Liver (tissue), 9 donors: ENCODE results near the gene BTBD8. TPM values are rescaled to one million over a fixed set of nuclear protein-coding genes. Genes with fewer than 3 reads are reported as not detected.
"Not testable (repeated sequence)": the region's sequence is repeated elsewhere in the genome, so short reads cannot be mapped to it uniquely, and the experiment has no call there.

Experiments used
- DNase-seq: peaks from one replicate; pipeline ENCODE4 v3.0.0-alpha.2; 2017; ENCODE audit warnings: low spot score
- H3K27ac ChIP-seq, 2 donors: one replicate each; pipeline ENCODE4 v1.7.0; 2013; ENCODE audit warnings: inconsistent platforms in 2 of 2, low read length in 2 of 2, control low read depth in 1 of 2, low read depth in 1 of 2, mild to moderate bottlenecking in 1 of 2
- H3K27me3 ChIP-seq, 4 donors: one replicate each; pipeline versions ENCODE4 v1.6.1 to v1.7.0; 2013; ENCODE audit warnings: low read length in 3 of 4, inconsistent platforms in 1 of 4, mild to moderate bottlenecking in 1 of 4, moderate library complexity in 1 of 4; ENCODE audit not compliant: control insufficient read depth in 4 of 4, insufficient read depth in 4 of 4
- H3K36me3 ChIP-seq, 4 donors: one replicate each; pipeline versions ENCODE4 v1.6.1 to v1.7.0; 2013; ENCODE audit warnings: low read length in 3 of 4, mild to moderate bottlenecking in 3 of 4, low read depth in 1 of 4, moderate library complexity in 1 of 4; ENCODE audit not compliant: control insufficient read depth in 4 of 4, insufficient read depth in 3 of 4
- H3K4me1 ChIP-seq, 4 donors: one replicate each; pipeline versions ENCODE4 v1.6.1 to v1.7.0; 2013; ENCODE audit warnings: low read length in 3 of 4, mild to moderate bottlenecking in 3 of 4, moderate library complexity in 1 of 4; ENCODE audit not compliant: control insufficient read depth in 4 of 4, insufficient read depth in 4 of 4
- H3K4me3 ChIP-seq, 3 donors: one replicate each; pipeline versions ENCODE4 v1.6.1 to v1.7.0; 2013; ENCODE audit warnings: low read length in 3 of 3, control low read depth in 1 of 3, low read depth in 1 of 3, mild to moderate bottlenecking in 1 of 3
- H3K9ac ChIP-seq, 2 donors: one replicate each; pipeline ENCODE4 v1.7.0; 2013; ENCODE audit warnings: low read length in 2 of 2, mild to moderate bottlenecking in 2 of 2, moderate library complexity in 2 of 2, control low read depth in 1 of 2, low read depth in 1 of 2
- H3K9me3 ChIP-seq, 4 donors: one replicate each; pipeline versions ENCODE4 v1.6.1 to v1.7.0; 2013; ENCODE audit warnings: low read length in 3 of 4; ENCODE audit not compliant: control insufficient read depth in 4 of 4
- EGR1 ChIP-seq, 2 donors: IDR thresholded peaks; 2 replicates each; pipeline ENCODE4 v1.6.1; 2016 to 2018; ENCODE audit warnings: antibody characterized with exemption in 2 of 2, low read depth in 2 of 2
- FOXA1 ChIP-seq: IDR thresholded peaks from 2 replicates; pipeline ENCODE4 v1.6.1; 2016; ENCODE audit warnings: antibody characterized with exemption
- GABPA ChIP-seq, 2 donors: IDR thresholded peaks in 1 of 2; conservative IDR thresholded peaks in 1 of 2; 2 replicates each; pipeline ENCODE4 v1.6.1; 2016; ENCODE audit warnings: antibody characterized with exemption in 2 of 2, mild to moderate bottlenecking in 1 of 2, moderate library complexity in 1 of 2
- HNF4A ChIP-seq, 2 donors: conservative IDR thresholded peaks; 2 replicates each; pipeline ENCODE4 v1.6.1; 2016; ENCODE audit warnings: antibody characterized with exemption in 2 of 2, mild to moderate bottlenecking in 2 of 2
- HNF4G ChIP-seq: IDR thresholded peaks from 2 replicates; pipeline ENCODE4 v1.6.1; 2016; ENCODE audit warnings: antibody characterized with exemption
- RXRA ChIP-seq, 2 donors: IDR thresholded peaks; 2 replicates each; pipeline ENCODE4 v1.6.1; 2017 to 2018; ENCODE audit warnings: antibody characterized with exemption in 2 of 2, mild to moderate bottlenecking in 1 of 2
- SP1 ChIP-seq: IDR thresholded peaks from 2 replicates; pipeline ENCODE4 v1.6.1; 2018; ENCODE audit warnings: antibody characterized with exemption, mild to moderate bottlenecking
- YY1 ChIP-seq: IDR thresholded peaks from 2 replicates; pipeline ENCODE4 v1.6.1; 2016; ENCODE audit warnings: antibody characterized with exemption, mild to moderate bottlenecking
- WGBS: extraction: QIAGEN DNeasy Blood & Tissue Kit; methylation state at CpG from one replicate; pipeline ENCODE4 v1.1.7; 2013; 5-methylcytosine and 5-hydroxymethylcytosine counted together
- polyA plus RNA-seq, 2 donors: library from polyadenylated mRNA; stranded (reverse) in 1 of 2; unstranded in 1 of 2; fragments of 200-250 nt in 1 of 2; fragments of >200 nt in 1 of 2; fragmentation: Nextera tagmentation in 1 of 2; extraction: Ambion mirVana in 1 of 2; gene quantifications; one replicate each; pipeline versions ENCODE4 v1.2.1 to v1.2.3, GENCODE V29; 2013 to 2015
- total RNA-seq, 2 donors: library from RNA; depleted of rRNA; stranded (reverse); fragments of >200 nt; gene quantifications; one replicate each; pipeline ENCODE4 v1.2.3, GENCODE V29; 2014
- TF ChIP-seq, protein P1 (sequence below): IDR thresholded peaks from 2 replicates; pipeline ENCODE4 v1.6.1; 2016; ENCODE audit warnings: antibody characterized with exemption, mild to moderate bottlenecking
- TF ChIP-seq, protein P2 (sequence below): IDR thresholded peaks from 2 replicates; pipeline ENCODE4 v1.6.1; 2016; ENCODE audit warnings: antibody characterized with exemption
- TF ChIP-seq, protein P3 (sequence below): IDR thresholded peaks from 2 replicates; pipeline ENCODE4 v1.6.1; 2016; ENCODE audit warnings: antibody characterized with exemption
- donor health status: healthy.
- donor health status: healthy.
- donor health status: healthy.
- donor health status: healthy.
- donor health status: healthy.

The BTBD8 gene
- total and polyA plus RNA-seq, 4 donors, result 0.47 to 1.8 (median 1.1) TPM

DNA sequence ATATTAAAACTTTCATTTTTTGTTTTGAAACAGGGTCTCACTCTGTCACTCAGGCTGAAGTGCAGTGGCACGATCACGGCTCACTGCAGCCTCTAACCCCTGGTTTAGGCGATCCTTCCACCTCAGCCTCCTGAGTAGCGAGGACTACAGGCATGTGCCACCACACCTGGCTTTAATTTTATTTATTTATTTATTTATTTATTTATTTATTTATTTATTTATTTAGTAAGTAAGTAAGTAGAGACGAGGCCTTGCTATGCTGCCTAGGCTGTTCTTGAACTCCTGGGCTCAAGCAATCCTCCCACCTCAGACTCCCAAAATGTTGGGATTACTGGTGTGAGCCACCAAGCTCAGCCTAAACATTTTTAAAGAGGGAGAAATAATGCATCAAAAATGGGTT lies 3.8 kb upstream of the BTBD8 start (continued):
- TF ChIP-seq, protein P1, sequence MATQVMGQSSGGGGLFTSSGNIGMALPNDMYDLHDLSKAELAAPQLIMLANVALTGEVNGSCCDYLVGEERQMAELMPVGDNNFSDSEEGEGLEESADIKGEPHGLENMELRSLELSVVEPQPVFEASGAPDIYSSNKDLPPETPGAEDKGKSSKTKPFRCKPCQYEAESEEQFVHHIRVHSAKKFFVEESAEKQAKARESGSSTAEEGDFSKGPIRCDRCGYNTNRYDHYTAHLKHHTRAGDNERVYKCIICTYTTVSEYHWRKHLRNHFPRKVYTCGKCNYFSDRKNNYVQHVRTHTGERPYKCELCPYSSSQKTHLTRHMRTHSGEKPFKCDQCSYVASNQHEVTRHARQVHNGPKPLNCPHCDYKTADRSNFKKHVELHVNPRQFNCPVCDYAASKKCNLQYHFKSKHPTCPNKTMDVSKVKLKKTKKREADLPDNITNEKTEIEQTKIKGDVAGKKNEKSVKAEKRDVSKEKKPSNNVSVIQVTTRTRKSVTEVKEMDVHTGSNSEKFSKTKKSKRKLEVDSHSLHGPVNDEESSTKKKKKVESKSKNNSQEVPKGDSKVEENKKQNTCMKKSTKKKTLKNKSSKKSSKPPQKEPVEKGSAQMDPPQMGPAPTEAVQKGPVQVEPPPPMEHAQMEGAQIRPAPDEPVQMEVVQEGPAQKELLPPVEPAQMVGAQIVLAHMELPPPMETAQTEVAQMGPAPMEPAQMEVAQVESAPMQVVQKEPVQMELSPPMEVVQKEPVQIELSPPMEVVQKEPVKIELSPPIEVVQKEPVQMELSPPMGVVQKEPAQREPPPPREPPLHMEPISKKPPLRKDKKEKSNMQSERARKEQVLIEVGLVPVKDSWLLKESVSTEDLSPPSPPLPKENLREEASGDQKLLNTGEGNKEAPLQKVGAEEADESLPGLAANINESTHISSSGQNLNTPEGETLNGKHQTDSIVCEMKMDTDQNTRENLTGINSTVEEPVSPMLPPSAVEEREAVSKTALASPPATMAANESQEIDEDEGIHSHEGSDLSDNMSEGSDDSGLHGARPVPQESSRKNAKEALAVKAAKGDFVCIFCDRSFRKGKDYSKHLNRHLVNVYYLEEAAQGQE, result no peak
- TF ChIP-seq SP1, result no peak
- TF ChIP-seq RXRA (IDR thresholded peaks at IDR 0.05), result no peak
- TF ChIP-seq, protein P2, sequence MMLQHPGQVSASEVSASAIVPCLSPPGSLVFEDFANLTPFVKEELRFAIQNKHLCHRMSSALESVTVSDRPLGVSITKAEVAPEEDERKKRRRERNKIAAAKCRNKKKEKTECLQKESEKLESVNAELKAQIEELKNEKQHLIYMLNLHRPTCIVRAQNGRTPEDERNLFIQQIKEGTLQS, result no peak
- no peak for TF ChIP-seq YY1
- TF ChIP-seq EGR1 (IDR thresholded peaks at IDR 0.05; ENCODE audit: low read depth in 2 of 2), result no peak
- TF ChIP-seq HNF4A (conservative IDR thresholded peaks at IDR 0.05), result no peak

DNA sequence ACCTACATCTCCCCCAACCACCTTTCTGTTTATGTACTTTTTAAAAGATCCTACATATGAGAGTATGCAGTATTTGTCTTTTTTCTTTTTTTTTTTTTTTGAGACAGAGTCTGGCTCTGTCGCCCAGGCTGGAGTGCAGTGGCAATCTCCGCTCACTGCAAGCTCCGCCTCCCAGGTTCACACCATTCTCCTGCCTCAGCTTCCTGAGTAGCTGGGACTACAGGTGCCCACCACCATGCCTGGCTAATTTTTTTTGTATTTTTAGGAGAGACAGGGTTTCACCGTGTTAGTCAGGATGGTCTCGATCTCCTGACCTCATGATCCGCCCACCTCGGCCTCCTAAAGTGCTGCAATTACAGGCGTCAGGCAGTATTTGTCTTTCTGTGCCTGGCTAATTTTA lies 2.1 kb upstream of the BTBD8 start:
- not testable (repeated sequence) for H3K9me3 ChIP-seq, H3K4me3 ChIP-seq, H3K36me3 ChIP-seq

DNA sequence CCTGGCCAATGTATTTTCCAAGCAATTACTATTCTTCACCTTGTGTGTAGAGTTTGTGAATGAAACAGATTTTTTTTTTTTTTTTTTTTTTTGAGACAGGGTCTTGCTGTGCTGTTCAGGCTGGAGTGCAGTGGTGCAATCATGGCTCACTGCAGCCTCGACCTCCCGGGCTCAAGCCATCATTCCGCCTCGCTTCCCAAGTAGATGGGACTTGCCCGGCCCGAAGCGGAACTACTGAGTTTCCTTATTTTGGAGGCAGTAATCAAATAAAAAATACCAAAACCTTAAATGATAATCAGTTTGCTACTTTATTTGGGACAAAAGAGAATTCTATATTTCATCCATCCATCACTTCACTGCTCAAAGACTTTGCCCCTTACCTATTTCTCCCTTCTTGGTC lies 704 bp upstream of the BTBD8 start:
- WGBS, result 96% methylated on average over 7 of the region's 7 CpGs
- TF ChIP-seq HNF4A (conservative IDR thresholded peaks at IDR 0.05), result no peak
- no peak for TF ChIP-seq GABPA (IDR thresholded peaks at IDR 0.05 in 1 of 2, conservative IDR thresholded peaks at IDR 0.05 in 1 of 2)
- no peak for TF ChIP-seq RXRA (IDR thresholded peaks at IDR 0.05)
- no peak for TF ChIP-seq EGR1 (IDR thresholded peaks at IDR 0.05; ENCODE audit: low read depth in 2 of 2)
- no peak for TF ChIP-seq HNF4G
- TF ChIP-seq, protein P3, sequence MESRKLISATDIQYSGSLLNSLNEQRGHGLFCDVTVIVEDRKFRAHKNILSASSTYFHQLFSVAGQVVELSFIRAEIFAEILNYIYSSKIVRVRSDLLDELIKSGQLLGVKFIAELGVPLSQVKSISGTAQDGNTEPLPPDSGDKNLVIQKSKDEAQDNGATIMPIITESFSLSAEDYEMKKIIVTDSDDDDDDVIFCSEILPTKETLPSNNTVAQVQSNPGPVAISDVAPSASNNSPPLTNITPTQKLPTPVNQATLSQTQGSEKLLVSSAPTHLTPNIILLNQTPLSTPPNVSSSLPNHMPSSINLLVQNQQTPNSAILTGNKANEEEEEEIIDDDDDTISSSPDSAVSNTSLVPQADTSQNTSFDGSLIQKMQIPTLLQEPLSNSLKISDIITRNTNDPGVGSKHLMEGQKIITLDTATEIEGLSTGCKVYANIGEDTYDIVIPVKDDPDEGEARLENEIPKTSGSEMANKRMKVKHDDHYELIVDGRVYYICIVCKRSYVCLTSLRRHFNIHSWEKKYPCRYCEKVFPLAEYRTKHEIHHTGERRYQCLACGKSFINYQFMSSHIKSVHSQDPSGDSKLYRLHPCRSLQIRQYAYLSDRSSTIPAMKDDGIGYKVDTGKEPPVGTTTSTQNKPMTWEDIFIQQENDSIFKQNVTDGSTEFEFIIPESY, result no peak
- TF ChIP-seq FOXA1, result no peak
- no peak overlapping the region for H3K27ac ChIP-seq
- no peaks in the 10 kb centered on the region for H3K36me3 ChIP-seq
- no peaks in the 10 kb centered on the region for H3K9me3 ChIP-seq
- DNase-seq, result no peak
- peaks cover 0 to 6% (median 1%) of the 10 kb centered on the region in 4 donors for H3K4me1 ChIP-seq
- H3K27me3 ChIP-seq, result no peaks in the 10 kb centered on the region
- no peak overlapping the region for H3K9ac ChIP-seq
- no peak overlapping the region for H3K4me3 ChIP-seq

More for the DNA sequence above, 2.1 kb upstream of the BTBD8 start:
- not testable (repeated sequence) for DNase-seq, H3K9ac ChIP-seq, H3K4me1 ChIP-seq, H3K27me3 ChIP-seq, H3K27ac ChIP-seq
- 94% methylated on average over 8 of the region's 8 CpGs for WGBS
